SU-DHL-6 (cell line): Measurements from ENCODE around the gene C9orf40.

Source experiments
- H2AFZ ChIP-seq: fragments of 200-600 bp; sonication (generic); 2 replicates; pipeline ENCODE4 v1.6.1; 2014; ENCODE audit warnings: low read depth, mild to moderate bottlenecking, moderate library complexity, mixed read lengths, antibody characterized with exemption, low read length; ENCODE audit not compliant: severe bottlenecking
- H3F3A ChIP-seq: fragments of 200-600 bp; shearing (Covaris generic); 2 replicates; pipeline ENCODE4 v1.6.0; 2016; ENCODE audit warnings: antibody characterized with exemption, mild to moderate bottlenecking; ENCODE audit not compliant: insufficient read depth
- H3K27ac ChIP-seq: fragments of 200-600 bp; sonication (generic); 2 replicates; pipeline ENCODE4 v1.5.1; 2016; ENCODE audit warnings: low read depth, mild to moderate bottlenecking, low read length, moderate library complexity, mixed read lengths
- H3K27me3 ChIP-seq: fragments of 200-600 bp; sonication (generic), shearing (Covaris generic); 2 replicates; pipeline ENCODE4 v1.6.0; 2014; ENCODE audit warnings: mild to moderate bottlenecking, low read length
- H3K36me3 ChIP-seq: fragments of 200-600 bp; sonication (generic); 2 replicates; pipeline ENCODE4 v1.6.1; 2014; ENCODE audit warnings: mild to moderate bottlenecking, low read length, mixed read lengths
- H3K4me2 ChIP-seq: fragments of 300-600, 200-600 bp; shearing (Covaris generic), sonication (generic); 2 replicates; pipeline ENCODE4 v1.6.0; 2014; ENCODE audit warnings: low read length, low read depth, mild to moderate bottlenecking; ENCODE audit not compliant: poor library complexity, severe bottlenecking
- H3K4me3 ChIP-seq: fragments of 200-600 bp; sonication (generic); 2 replicates; pipeline ENCODE4 v1.5.1; 2014; ENCODE audit warnings: antibody characterized with exemption, low read length, mild to moderate bottlenecking, mixed read lengths; ENCODE audit not compliant: insufficient read depth, poor library complexity, severe bottlenecking
- H3K79me2 ChIP-seq: fragments of 200-600 bp; sonication (generic); 2 replicates; pipeline ENCODE4 v1.6.1; 2014; ENCODE audit warnings: mild to moderate bottlenecking, low read length, moderate library complexity; ENCODE audit not compliant: insufficient read depth
- H3K9ac ChIP-seq: fragments of 200-600 bp; sonication (generic); 2 replicates; pipeline ENCODE4 v1.7.0; 2014; ENCODE audit warnings: mild to moderate bottlenecking, low read length
- H3K9me2 ChIP-seq: fragments of 200-600 bp; sonication (generic); replicated peaks from 2 replicates; pipeline ENCODE4 v1.6.1; 2014; ENCODE audit warnings: low read length; ENCODE audit not compliant: insufficient read depth
- H3K9me3 ChIP-seq: fragments of 200-600 bp; sonication (generic); 2 replicates; pipeline ENCODE4 v1.6.1; 2014; ENCODE audit warnings: low read length, mixed read lengths; ENCODE audit not compliant: insufficient read depth
- H4K20me1 ChIP-seq: fragments of 200-600 bp; sonication (generic); 2 replicates; pipeline ENCODE4 v1.6.1; 2014; ENCODE audit warnings: low read depth, mild to moderate bottlenecking, antibody characterized with exemption, low read length, moderate library complexity, mixed read lengths
- CTCF ChIP-seq: fragments of 200-600 bp; sonication (generic); IDR thresholded peaks from one replicate; pipeline ENCODE4 v1.5.1; 2017; ENCODE audit warnings: antibody characterized with exemption, mild to moderate bottlenecking, low read length, moderate library complexity; ENCODE audit not compliant: insufficient read depth, poor library complexity, severe bottlenecking
- EZH2phosphoT487 ChIP-seq: fragments of 200-600 bp; sonication (generic), shearing (Covaris generic); conservative IDR thresholded peaks from 2 replicates; pipeline ENCODE4 v1.6.1; 2018; ENCODE audit warnings: mild to moderate bottlenecking, antibody characterized with exemption, low read length, moderate library complexity, mixed read lengths

Gene C9orf40

GRCh38 chr9:74935008-74935407, 17.7 kb downstream of the C9orf40 start:
- no peaks in the 10 kb centered on the region for H3K36me3 ChIP-seq

GRCh38 chr9:74921737-74922136, 31.0 kb downstream of the C9orf40 start:
- no peak overlapping the region for H2AFZ ChIP-seq
- no peak overlapping the region for H3K4me2 ChIP-seq
- H4K20me1 ChIP-seq, result no peaks in the 10 kb centered on the region
- H3K4me3 ChIP-seq, result no peak overlapping the region
- no peak overlapping the region for H3K9ac ChIP-seq
- no peak overlapping the region for H3K27ac ChIP-seq
- H3K27me3 ChIP-seq, result no peaks in the 10 kb centered on the region
- no peak for TF ChIP-seq EZH2phosphoT487
- no peak for TF ChIP-seq CTCF
- no peaks in the 10 kb centered on the region for H3K9me2 ChIP-seq
- no peaks in the 10 kb centered on the region for H3K36me3 ChIP-seq
- H3K79me2 ChIP-seq, result no peaks in the 10 kb centered on the region
- H3F3A ChIP-seq, result no peaks in the 10 kb centered on the region
- H3K9me3 ChIP-seq, result no peaks in the 10 kb centered on the region

More at GRCh38 chr9:74935008-74935407, 17.7 kb downstream of the C9orf40 start:
- H3K4me3 ChIP-seq, result no peak overlapping the region
- H3K79me2 ChIP-seq, result no peaks in the 10 kb centered on the region
- no peaks in the 10 kb centered on the region for H3F3A ChIP-seq
- no peaks in the 10 kb centered on the region for H3K9me2 ChIP-seq
- H3K27ac ChIP-seq, result no peak overlapping the region
- no peak overlapping the region for H3K4me2 ChIP-seq
- no peak overlapping the region for H3K9ac ChIP-seq
- no peak overlapping the region for H2AFZ ChIP-seq
- H4K20me1 ChIP-seq, result no peaks in the 10 kb centered on the region
- TF ChIP-seq CTCF (no peak), EZH2phosphoT487 (no peak)
- H3K27me3 ChIP-seq, result no peaks in the 10 kb centered on the region
- H3K9me3 ChIP-seq, result peaks cover 4% of the 10 kb centered on the region; the same call in 1 of the 2 replicates

GRCh38 chr9:74920944-74921626, 31.6 kb downstream of the C9orf40 start:
- Histone ChIP-seq H3K27ac (no peak overlapping the region), H3K9me3 (no peaks in the 10 kb centered on the region), H4K20me1 (no peaks in the 10 kb centered on the region), H3K79me2 (no peaks in the 10 kb centered on the region), H3K4me2 (no peak overlapping the region), H2AFZ (no peak overlapping the region), H3K27me3 (no peaks in the 10 kb centered on the region), H3K9ac (no peak overlapping the region), H3K9me2 (no peaks in the 10 kb centered on the region), H3K36me3 (no peaks in the 10 kb centered on the region), H3K4me3 (no peak overlapping the region), H3F3A (no peaks in the 10 kb centered on the region)
- no peak for TF ChIP-seq EZH2phosphoT487
- no peak for TF ChIP-seq CTCF
